Kidney (tissue), 14 donors: ENCODE measurements around the gene C19orf25. TPM values are rescaled to one million over a fixed set of nuclear protein-coding genes. Genes with fewer than 3 reads are reported as not detected.

Experiments
- DNase-seq, 5 donors: peaks; one replicate each; pipeline ENCODE4 v3.0.0-alpha.2; 2013 to 2020
- FAIRE-seq: peaks from 2 replicates; lab custom pipeline; 2012; peaks lifted over from hg19 to GRCh38; lab: Jason Lieb, UNC
- H3K27ac ChIP-seq, 2 donors: one replicate each; pipeline ENCODE4 v1.7.0; 2013; ENCODE audit warnings: low read depth in 2 of 2, low read length in 2 of 2, inconsistent platforms in 1 of 2
- H3K27me3 ChIP-seq: one replicate; pipeline ENCODE4 v1.7.1; 2013; ENCODE audit warnings: low read length, inconsistent platforms; ENCODE audit not compliant: control insufficient read depth, insufficient read depth
- H3K36me3 ChIP-seq, 3 donors: one replicate each; pipeline versions ENCODE4 v1.7.0 to v1.7.1; 2013; ENCODE audit warnings: low read length in 3 of 3, control low read depth in 1 of 3, inconsistent platforms in 1 of 3; ENCODE audit not compliant: insufficient read depth in 3 of 3, control insufficient read depth in 2 of 3
- H3K4me1 ChIP-seq, 3 donors: one replicate each; pipeline versions ENCODE4 v1.7.0 to v1.7.1; 2013; ENCODE audit warnings: low read length in 3 of 3, inconsistent platforms in 1 of 3, low read depth in 1 of 3; ENCODE audit not compliant: control insufficient read depth in 2 of 3, insufficient read depth in 2 of 3
- H3K4me3 ChIP-seq, 3 donors: one replicate each; pipeline versions ENCODE4 v1.7.0 to v1.8.1; 2013; ENCODE audit warnings: low read length in 3 of 3, control low read depth in 1 of 3, inconsistent platforms in 1 of 3
- H3K9ac ChIP-seq, 3 donors: one replicate each; pipeline versions ENCODE4 v1.7.0 to v1.7.1; 2013; ENCODE audit warnings: low read length in 3 of 3, control low read depth in 1 of 3, inconsistent platforms in 1 of 3
- H3K9me3 ChIP-seq, 3 donors: one replicate each; pipeline versions ENCODE4 v1.7.0 to v1.7.1; 2013; ENCODE audit warnings: low read length in 3 of 3, control low read depth in 1 of 3, inconsistent platforms in 1 of 3; ENCODE audit not compliant: control insufficient read depth in 2 of 3, insufficient read depth in 1 of 3
- CTCF ChIP-seq: IDR thresholded peaks from 3 replicates; pipeline ENCODE4 v1.5.1; 2012; ENCODE audit warnings: mild to moderate bottlenecking, moderate library complexity, borderline replicate concordance; ENCODE audit not compliant: insufficient read depth; ENCODE audit errors: extremely low read depth
- intact Hi-C: fragments of 100-400 bp; cut with DNase I; formaldehyde crosslinking; loops from one replicate; pipeline ENCODE4 v1.11.1; 2022
- polyA plus RNA-seq: library from polyadenylated mRNA; stranded (reverse); fragments of 350-450 nt; fragmentation: Illumina TruSeq; extraction: RNeasy Lipid Tissue Mini Kit (QIAGEN cat#74804); gene quantifications from one replicate; pipeline ENCODE4 v1.2.3, GENCODE V29; 2014; ENCODE audit warnings: low read depth, low replicate concordance; ENCODE audit not compliant: insufficient read depth
- total RNA-seq: library from RNA; stranded (reverse); fragmentation: NEBNext Ultra II Directional; extraction: Animal tissue kit (Norgen Biotek cat#: 25700); gene quantifications from one replicate; pipeline ENCODE4 v1.2.1, GENCODE V29; 2021
- donor health status: control.
- donor health status: control.
- donor health status: control.
- donor health status: control.
- donor health status: control.
- donor health status: DM: yes; HTN: yes; CAD: no.
- donor health status: Normal renal cell carcinoma (clear cell type).

C19orf25 gene
- total and polyA plus RNA-seq, 2 donors from 2014 or later, result 32.5 to 50.9 TPM

DNA sequence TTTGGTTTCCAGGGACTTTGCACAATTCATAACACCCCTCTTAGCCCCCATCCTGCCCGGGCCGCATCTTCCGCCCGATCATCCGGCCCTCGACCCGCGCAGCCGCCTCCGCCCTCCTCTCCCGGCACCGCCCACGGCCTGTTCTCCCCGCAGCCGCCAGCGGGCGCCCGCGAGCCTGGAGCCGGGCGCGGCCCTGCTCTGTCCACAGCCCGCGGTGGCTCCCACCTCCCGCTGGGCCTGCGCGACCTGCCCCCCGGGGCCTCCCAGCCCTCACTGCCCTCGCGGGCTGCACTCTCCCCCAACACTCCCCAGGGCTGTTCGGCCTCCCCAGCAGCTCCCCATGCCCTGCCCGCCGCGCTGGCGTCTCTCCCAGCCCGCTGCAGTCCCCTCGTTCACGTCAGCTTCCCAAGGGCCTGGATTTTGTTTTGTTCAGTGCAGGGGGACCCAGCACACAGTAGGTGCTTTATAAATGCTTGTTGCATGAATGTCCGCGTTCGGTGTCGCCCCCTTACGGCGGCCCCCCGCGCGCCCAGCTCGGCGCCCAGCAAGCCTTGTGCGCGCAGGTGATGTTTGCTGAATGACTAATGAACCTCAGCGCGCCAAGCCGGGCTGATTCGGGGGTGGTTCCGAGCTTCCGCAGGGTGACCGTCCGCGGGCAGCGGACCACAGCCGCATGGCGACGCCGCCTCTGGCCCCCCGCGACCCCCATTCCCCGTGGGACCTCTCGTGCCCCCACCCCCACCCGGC is 33.7 kb downstream of the C19orf25 start:
- H3K27me3 ChIP-seq, result peaks cover 9% of the 10 kb centered on the region
- no peak overlapping the region for H3K9ac ChIP-seq
- no peak overlapping the region for H3K27ac ChIP-seq
- H3K9me3 ChIP-seq, result no peaks in the 10 kb centered on the region
- TF ChIP-seq CTCF, result peak; percentile 87
- intact Hi-C loops, result no loop called here
- FAIRE-seq, result no peak
- DNase-seq, result peak; percentile 70 to 86 (median 83)
- peaks cover 0 to 8% (median 0%) of the 10 kb centered on the region in 3 donors for H3K4me1 ChIP-seq
- H3K36me3 ChIP-seq, result peaks cover 2 to 15% (median 11%) of the 10 kb centered on the region in 3 donors
- no peak overlapping the region for H3K4me3 ChIP-seq

DNA sequence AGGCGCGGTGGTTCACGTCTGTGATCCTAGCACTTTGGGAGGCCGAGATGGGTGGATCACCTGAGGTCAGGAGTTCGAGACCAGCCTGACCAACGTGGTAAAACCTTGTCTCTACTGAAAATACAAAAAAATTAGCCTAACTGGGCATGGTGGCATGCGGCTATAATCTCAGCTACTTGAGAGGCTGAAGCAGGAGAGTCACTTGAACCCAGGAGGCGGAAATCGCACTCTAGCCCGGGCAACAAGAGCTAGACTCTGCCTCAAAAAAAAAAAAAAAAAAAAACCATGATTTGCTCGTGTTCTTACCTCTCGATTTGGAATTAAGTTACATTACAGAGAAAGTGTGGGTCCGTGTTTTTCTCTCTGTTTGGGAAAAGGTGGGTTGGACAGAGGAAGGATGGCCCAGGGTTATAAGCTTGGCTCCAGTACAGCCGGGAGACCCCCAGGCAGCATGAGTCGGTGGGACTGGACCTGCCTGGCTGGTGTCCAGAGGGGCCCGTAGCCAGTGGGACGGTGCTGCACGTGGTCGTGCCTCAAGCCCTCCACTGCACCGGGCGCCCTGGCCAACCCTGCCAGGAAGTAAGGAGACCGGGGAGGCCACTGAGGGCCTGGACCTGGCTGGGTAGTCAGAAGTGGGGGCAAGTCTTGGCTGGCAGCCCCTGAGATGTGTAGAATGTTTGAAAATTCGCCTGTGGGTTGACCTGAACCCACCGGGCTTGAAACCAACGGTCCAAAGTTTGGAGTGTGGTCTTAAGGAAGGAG is 37.2 kb downstream of the C19orf25 start:
- no peak overlapping the region for H3K9ac ChIP-seq
- H3K9me3 ChIP-seq, result no peaks in the 10 kb centered on the region
- intact Hi-C loops, result no loop called here
- DNase-seq (no peak), FAIRE-seq (no peak)
- H3K4me1 ChIP-seq, result peaks cover 0 to 17% (median 3%) of the 10 kb centered on the region in 3 donors
- no peak for TF ChIP-seq CTCF
- peaks cover 2 to 17% (median 11%) of the 10 kb centered on the region in 3 donors for H3K36me3 ChIP-seq
- H3K4me3 ChIP-seq, result no peak overlapping the region
- no peaks in the 10 kb centered on the region for H3K27me3 ChIP-seq
- no peak overlapping the region for H3K27ac ChIP-seq

- DNase-seq (no peak), FAIRE-seq (no peak)
- TF ChIP-seq CTCF, result no peak
- no peaks in the 10 kb centered on the region for H3K27me3 ChIP-seq
- intact Hi-C loops, result no loop called here
- peaks cover 2 to 17% (median 11%) of the 10 kb centered on the region in 3 donors for H3K36me3 ChIP-seq
- H3K9ac ChIP-seq, result no peak overlapping the region
- no peak overlapping the region for H3K4me3 ChIP-seq
- peaks cover 0 to 17% (median 3%) of the 10 kb centered on the region in 3 donors for H3K4me1 ChIP-seq
- no peak overlapping the region for H3K27ac ChIP-seq
- no peaks in the 10 kb centered on the region for H3K9me3 ChIP-seq
These were observed 38.0 kb downstream of the C19orf25 start for GRCh38 chr19:1441022-1441426.
